Stimulated activated effector memory CD8-positive, alpha-beta T cell treated with anti-CD3 and anti-CD28 coated beads, Interleukin-12 subunit alpha, Interleukin-12 subunit beta, amount 100 ng/mL, for 72 hours (primary cell): ENCODE results near the gene SDR9C7.
"Not testable (repeated sequence)": the region's sequence is repeated elsewhere in the genome, so short reads cannot be mapped to it uniquely, and the experiment has no call there.

Experiments used
- ATAC-seq: fragments of 150-1000 bp; cut with Tn5 transposase; 2 replicates; pipeline ENCODE4 v1.10.0; 2021
- DNase-seq, 2 donors: peaks; one replicate each; pipeline ENCODE4 v3.0.0; 2021 to 2022; ENCODE audit warnings: low spot score in 2 of 2
- H3K27ac Mint-ChIP-seq: one replicate; pipeline ENCODE4 v1.8.0; 2022; ENCODE audit warnings: mild to moderate bottlenecking, mixed read lengths
- H3K36me3 Mint-ChIP-seq: one replicate; pipeline ENCODE4 v1.8.0; 2022; ENCODE audit warnings: mild to moderate bottlenecking, mixed read lengths
- H3K4me1 Mint-ChIP-seq: one replicate; pipeline ENCODE4 v1.8.0; 2022; ENCODE audit warnings: mixed read lengths
- H3K4me3 Mint-ChIP-seq: one replicate; pipeline ENCODE4 v1.8.0; 2022; ENCODE audit warnings: mild to moderate bottlenecking, mixed read lengths
- H3K9me3 Mint-ChIP-seq: one replicate; pipeline ENCODE4 v1.8.0; 2022; ENCODE audit warnings: mixed read lengths

SDR9C7 gene

GRCh38 chr12:56957229-56958052, 23.2 kb upstream of the SDR9C7 start, which contains the start of gene RDH16:
TSS of gene RDH16 (minus strand) at chr12:56957608. CDS start at chr12:56957462, 146 bp downstream.
- DNase-seq (no peak), ATAC-seq (no peak)
- Mint-ChIP-seq H3K4me1 (peaks cover 6% of the 10 kb centered on the region), H3K36me3 (no peaks in the 10 kb centered on the region), H3K27ac (no peak within 1 kb of the TSS), H3K4me3 (no peak within 1 kb of the TSS), H3K9me3 (no peaks in the 10 kb centered on the region)

GRCh38 chr12:56955631-56956256, 21.5 kb upstream of the SDR9C7 start:
- DNase-seq, result no peak

GRCh38 chr12:56954958-56955355, 20.7 kb upstream of the SDR9C7 start:
- Mint-ChIP-seq H3K36me3 (no peaks in the 10 kb centered on the region), H3K4me1 (no peaks in the 10 kb centered on the region), H3K9me3 (no peaks in the 10 kb centered on the region), H3K4me3 (no peak overlapping the region), H3K27ac (no peak overlapping the region)
- ATAC-seq, result no peak
- DNase-seq, result peak in 1 of 2 donors; percentile 35

More at GRCh38 chr12:56955631-56956256, 21.5 kb upstream of the SDR9C7 start:
- Mint-ChIP-seq H3K4me1 (peaks cover 6% of the 10 kb centered on the region), H3K36me3 (no peaks in the 10 kb centered on the region), H3K9me3 (no peaks in the 10 kb centered on the region), H3K4me3 (no peak overlapping the region), H3K27ac (no peak overlapping the region)
- no peak for ATAC-seq

- Mint-ChIP-seq H3K27ac (no peak overlapping the region), H3K4me1 (no peaks in the 10 kb centered on the region), H3K36me3 (no peaks in the 10 kb centered on the region), H3K9me3 (no peaks in the 10 kb centered on the region), H3K4me3 (no peak overlapping the region)
- no peak for ATAC-seq
- DNase-seq, result peak in 1 of 2 donors; percentile 38
These were observed 20.1 kb upstream of the SDR9C7 start for GRCh38 chr12:56954057-56954957.

GRCh38 chr12:56953314-56953713, 19.1 kb upstream of the SDR9C7 start:
- DNase-seq, result peak in 1 of 2 donors; percentile 36
- no peak overlapping the region for H3K27ac Mint-ChIP-seq
- no peaks in the 10 kb centered on the region for H3K36me3 Mint-ChIP-seq
- H3K9me3 Mint-ChIP-seq, result no peaks in the 10 kb centered on the region
- ATAC-seq, result no peak
- H3K4me3 Mint-ChIP-seq, result no peak overlapping the region
- no peaks in the 10 kb centered on the region for H3K4me1 Mint-ChIP-seq

- H3K4me3 Mint-ChIP-seq, result no peak overlapping the region
- H3K4me1 Mint-ChIP-seq, result no peaks in the 10 kb centered on the region
- no peak overlapping the region for H3K27ac Mint-ChIP-seq
- ATAC-seq, result no peak
- no peaks in the 10 kb centered on the region for H3K9me3 Mint-ChIP-seq
- H3K36me3 Mint-ChIP-seq, result no peaks in the 10 kb centered on the region
- DNase-seq, result peak in 1 of 2 donors; percentile 30
These were observed 17.6 kb upstream of the SDR9C7 start for GRCh38 chr12:56951582-56952339.

GRCh38 chr12:56948881-56949280, 14.7 kb upstream of the SDR9C7 start:
- Mint-ChIP-seq H3K4me1 (no peaks in the 10 kb centered on the region), H3K36me3 (no peaks in the 10 kb centered on the region), H3K9me3 (no peaks in the 10 kb centered on the region), H3K27ac (no peak overlapping the region), H3K4me3 (no peak overlapping the region)
- ATAC-seq (no peak), DNase-seq (no peak)

GRCh38 chr12:56948457-56948777, 14.2 kb upstream of the SDR9C7 start:
- Mint-ChIP-seq H3K4me1 (no peaks in the 10 kb centered on the region), H3K9me3 (no peaks in the 10 kb centered on the region), H3K36me3 (no peaks in the 10 kb centered on the region), H3K27ac (no peak overlapping the region), H3K4me3 (no peak overlapping the region)
- ATAC-seq, result no peak
- DNase-seq, result peak in 1 of 2 donors; percentile 38

GRCh38 chr12:56947633-56948456, 13.6 kb upstream of the SDR9C7 start:
- no peaks in the 10 kb centered on the region for H3K4me1 Mint-ChIP-seq
- H3K27ac Mint-ChIP-seq, result no peak overlapping the region
- ATAC-seq, result no peak
- no peaks in the 10 kb centered on the region for H3K9me3 Mint-ChIP-seq
- H3K36me3 Mint-ChIP-seq, result no peaks in the 10 kb centered on the region
- DNase-seq, result no peak
- H3K4me3 Mint-ChIP-seq, result no peak overlapping the region

- no peaks in the 10 kb centered on the region for H3K36me3 Mint-ChIP-seq
- no peak for DNase-seq
- H3K4me3 Mint-ChIP-seq, result no peak overlapping the region
- H3K4me1 Mint-ChIP-seq, result peaks cover 9% of the 10 kb centered on the region
- H3K27ac Mint-ChIP-seq, result no peak overlapping the region
- no peak for ATAC-seq
- no peaks in the 10 kb centered on the region for H3K9me3 Mint-ChIP-seq
These were observed 9.7 kb upstream of the SDR9C7 start for GRCh38 chr12:56943878-56944277.

- H3K4me1 Mint-ChIP-seq, H3K9me3 Mint-ChIP-seq, ATAC-seq, H3K27ac Mint-ChIP-seq, DNase-seq, H3K4me3 Mint-ChIP-seq, H3K36me3 Mint-ChIP-seq: not testable (repeated sequence)
These were observed 9.2 kb upstream of the SDR9C7 start for GRCh38 chr12:56943374-56943773.

GRCh38 chr12:56941299-56942017, 7.2 kb upstream of the SDR9C7 start:
- ATAC-seq, result peak; percentile 67

GRCh38 chr12:56940942-56941298, 6.7 kb upstream of the SDR9C7 start:
- not testable (repeated sequence) for H3K4me3 Mint-ChIP-seq, H3K27ac Mint-ChIP-seq, H3K9me3 Mint-ChIP-seq, H3K36me3 Mint-ChIP-seq, H3K4me1 Mint-ChIP-seq, DNase-seq
- peak; percentile 25 for ATAC-seq

More at GRCh38 chr12:56941299-56942017, 7.2 kb upstream of the SDR9C7 start:
- no peaks in the 10 kb centered on the region for H3K9me3 Mint-ChIP-seq
- H3K4me1 Mint-ChIP-seq, result peaks cover 9% of the 10 kb centered on the region
- no peak overlapping the region for H3K27ac Mint-ChIP-seq
- no peak for DNase-seq
- H3K36me3 Mint-ChIP-seq, result no peaks in the 10 kb centered on the region
- H3K4me3 Mint-ChIP-seq, result no peak overlapping the region

- Mint-ChIP-seq H3K4me3 (no peak overlapping the region), H3K36me3 (no peaks in the 10 kb centered on the region), H3K9me3 (no peaks in the 10 kb centered on the region), H3K27ac (no peak overlapping the region), H3K4me1 (no peaks in the 10 kb centered on the region)
- DNase-seq (no peak), ATAC-seq (peak; percentile 31)
These were observed 1.5 kb upstream of the SDR9C7 start for GRCh38 chr12:56935752-56936151.
